ENCODE measurements around the gene TMEM54. TPM values are rescaled to one million over a fixed set of nuclear protein-coding genes. Genes with fewer than 3 reads are reported as not detected.
"Not testable (repeated sequence)": the region's sequence is repeated elsewhere in the genome, so short reads cannot be mapped to it uniquely, and the experiment has no call there.

Gene TMEM54
- total and polyA plus RNA-seq, 11 donors, result 5.6 to 15.9 (median 9.3) TPM

DNA sequence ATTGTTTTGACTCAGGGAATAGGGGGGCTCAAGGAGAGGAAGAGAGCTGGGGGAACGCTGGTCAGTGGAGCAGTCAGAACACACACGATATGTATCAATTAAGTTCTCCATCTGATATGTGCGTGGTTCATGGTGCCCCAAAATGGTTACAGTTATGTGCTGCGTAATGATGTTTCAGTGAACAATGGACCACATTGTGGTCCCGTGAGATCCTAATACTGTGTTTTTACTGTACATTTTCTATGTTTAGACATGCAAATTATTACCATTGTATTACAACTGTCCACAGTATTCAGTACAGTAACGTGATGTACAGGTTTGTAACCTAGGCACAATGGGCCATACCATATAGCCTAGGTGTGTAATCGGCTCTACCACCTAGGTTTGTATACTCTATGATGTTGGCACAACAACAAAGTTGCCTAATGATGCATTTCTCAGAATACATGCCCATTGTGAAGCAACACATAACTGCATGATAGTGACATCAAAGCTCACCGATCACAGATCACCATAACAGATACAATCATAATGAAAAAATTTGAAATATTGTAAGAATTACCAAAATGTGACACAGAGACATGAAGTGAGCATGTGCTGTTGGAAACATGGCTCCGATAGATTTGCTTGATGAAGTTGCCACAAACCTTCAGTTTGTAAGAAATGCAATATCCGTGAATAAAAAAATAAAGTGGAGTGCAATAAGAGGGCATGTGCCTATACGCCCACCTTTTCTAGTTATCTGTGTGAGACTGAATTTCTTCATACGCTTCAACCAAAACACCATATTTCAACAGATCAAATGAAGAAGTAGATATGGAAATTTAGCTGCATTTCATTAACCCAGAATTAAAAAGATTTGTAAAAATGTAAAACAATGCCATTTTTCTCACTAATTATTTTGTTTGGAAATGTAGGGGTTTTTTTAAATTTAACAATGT is 14.8 kb upstream of the TMEM54 start:
- Histone ChIP-seq H3K9me3 (no peaks in the 10 kb centered on the region), H3K27me3 (peaks cover 0 to 19% (median 0%) of the 10 kb centered on the region in 9 donors), H3K4me1 (peaks cover 0 to 14% (median 0%) of the 10 kb centered on the region in 12 donors), H3K36me3 (no peaks in the 10 kb centered on the region), H3K27ac (no peak overlapping the region), H3K4me3 (no peak overlapping the region)
- intact Hi-C loops (cut with DNase I), result no loop called here
- TF ChIP-seq POLR2A (IDR thresholded peaks at IDR 0.05), result no peak
- TF ChIP-seq, protein P1, sequence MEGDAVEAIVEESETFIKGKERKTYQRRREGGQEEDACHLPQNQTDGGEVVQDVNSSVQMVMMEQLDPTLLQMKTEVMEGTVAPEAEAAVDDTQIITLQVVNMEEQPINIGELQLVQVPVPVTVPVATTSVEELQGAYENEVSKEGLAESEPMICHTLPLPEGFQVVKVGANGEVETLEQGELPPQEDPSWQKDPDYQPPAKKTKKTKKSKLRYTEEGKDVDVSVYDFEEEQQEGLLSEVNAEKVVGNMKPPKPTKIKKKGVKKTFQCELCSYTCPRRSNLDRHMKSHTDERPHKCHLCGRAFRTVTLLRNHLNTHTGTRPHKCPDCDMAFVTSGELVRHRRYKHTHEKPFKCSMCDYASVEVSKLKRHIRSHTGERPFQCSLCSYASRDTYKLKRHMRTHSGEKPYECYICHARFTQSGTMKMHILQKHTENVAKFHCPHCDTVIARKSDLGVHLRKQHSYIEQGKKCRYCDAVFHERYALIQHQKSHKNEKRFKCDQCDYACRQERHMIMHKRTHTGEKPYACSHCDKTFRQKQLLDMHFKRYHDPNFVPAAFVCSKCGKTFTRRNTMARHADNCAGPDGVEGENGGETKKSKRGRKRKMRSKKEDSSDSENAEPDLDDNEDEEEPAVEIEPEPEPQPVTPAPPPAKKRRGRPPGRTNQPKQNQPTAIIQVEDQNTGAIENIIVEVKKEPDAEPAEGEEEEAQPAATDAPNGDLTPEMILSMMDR (IDR thresholded peaks at IDR 0.05), result no peak
- ATAC-seq (no peak), DNase-seq (no peak)
- 88 to 91% (median 90%) methylated on average over 12 of the region's 12 CpGs for WGBS, 4 donors

DNA sequence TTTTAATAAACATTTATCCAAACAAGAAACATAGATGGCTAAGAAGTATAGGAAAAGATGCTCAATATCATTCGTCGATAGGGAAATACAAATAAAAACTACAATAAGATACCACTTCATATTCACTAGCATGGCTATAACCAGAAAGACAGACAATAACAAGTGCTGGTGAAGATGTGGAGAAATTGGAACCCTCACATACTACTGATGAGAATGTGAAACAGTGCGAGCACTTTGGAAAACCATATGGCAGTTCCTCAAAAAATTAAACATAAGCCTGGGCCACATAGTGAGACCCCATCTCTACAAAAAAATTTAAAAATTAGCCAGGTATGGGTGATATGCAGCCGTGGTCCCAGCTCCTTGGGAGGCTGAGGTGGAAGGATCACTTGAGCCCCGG is 9.1 kb upstream of the TMEM54 start:
- Histone ChIP-seq H3K9me3 (no peaks in the 10 kb centered on the region), H3K4me3 (no peak overlapping the region), H3K27me3 (peaks cover 0 to 3% (median 0%) of the 10 kb centered on the region in 9 donors), H3K36me3 (no peaks in the 10 kb centered on the region), H3K4me1 (peaks cover 0 to 6% (median 0%) of the 10 kb centered on the region in 12 donors), H3K27ac (no peak overlapping the region)
- no peak for TF ChIP-seq POLR2A (IDR thresholded peaks at IDR 0.05)
- TF ChIP-seq, protein P1 (IDR thresholded peaks at IDR 0.05), result no peak
- ATAC-seq, result no peak
- intact Hi-C loops (cut with DNase I), result no loop called here
- DNase-seq, result no peak
- 92 to 96% (median 93%) methylated on average over 5 of the region's 5 CpGs for WGBS, 4 donors

- Histone ChIP-seq H3K9me3 (no peaks in the 10 kb centered on the region), H3K4me1 (peaks cover 0 to 6% (median 0%) of the 10 kb centered on the region in 12 donors), H3K27ac (no peak overlapping the region), H3K4me3 (no peak overlapping the region), H3K27me3 (peaks cover 0 to 5% (median 0%) of the 10 kb centered on the region in 9 donors), H3K36me3 (no peaks in the 10 kb centered on the region)
- 17 to 19% (median 18%) methylated on average over 4 of the region's 4 CpGs for WGBS, 4 donors
- DNase-seq (no peak), ATAC-seq (no peak)
- intact Hi-C loops (cut with DNase I), result no loop called here
- no peak for TF ChIP-seq POLR2A (IDR thresholded peaks at IDR 0.05)
- TF ChIP-seq, protein P1 (IDR thresholded peaks at IDR 0.05), result no peak
Measured at GRCh38 chr1:32907435-32907834, 6.2 kb upstream of the TMEM54 start.

DNA sequence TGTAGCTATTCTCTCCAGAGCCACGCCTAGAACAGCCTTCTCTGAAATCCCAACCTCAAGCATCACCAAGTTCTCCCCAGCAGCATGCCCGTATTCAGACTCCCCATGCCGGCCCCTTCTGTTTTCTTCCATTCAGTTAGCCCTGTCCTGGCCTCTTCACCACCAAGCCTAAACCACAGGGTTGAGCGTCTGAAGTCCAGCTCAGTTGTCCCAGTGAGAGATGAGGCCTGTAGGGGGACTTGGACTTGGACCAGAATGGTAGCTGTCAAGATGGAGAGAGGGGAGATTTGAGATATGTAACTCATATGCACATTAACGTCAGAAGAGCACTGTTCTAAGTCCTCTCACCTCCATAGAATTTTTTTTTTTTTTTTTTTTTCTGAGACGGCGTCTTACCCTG is 5.5 kb upstream of the TMEM54 start:
- TF ChIP-seq, protein P1 (IDR thresholded peaks at IDR 0.05), result no peak
- no peak for TF ChIP-seq POLR2A (IDR thresholded peaks at IDR 0.05)
- intact Hi-C loops (cut with DNase I), result no loop called here

DNA sequence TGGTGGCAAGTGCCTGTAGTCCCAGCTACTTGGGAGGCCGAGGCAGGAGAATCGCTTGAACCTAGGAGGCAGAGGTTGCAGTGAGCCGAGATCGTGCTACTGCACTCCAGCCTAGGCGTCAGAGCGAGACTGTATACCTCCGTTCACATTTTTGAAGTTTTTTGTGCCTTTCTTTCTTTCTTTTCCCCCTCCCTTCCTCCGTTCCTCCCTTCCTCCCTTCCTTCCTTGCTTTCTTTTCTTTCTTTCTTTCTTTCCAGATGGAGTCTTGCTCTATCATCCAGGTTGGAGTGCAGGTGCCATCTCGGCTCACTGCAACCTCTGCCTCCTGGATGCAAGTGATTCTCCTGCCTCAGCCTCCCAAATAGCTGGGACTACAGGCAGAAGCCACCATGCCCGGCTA is 4.4 kb upstream of the TMEM54 start:
- DNase-seq; intact Hi-C loops (cut with DNase I): not testable (repeated sequence)

More for the DNA sequence above, 5.5 kb upstream of the TMEM54 start:
- H3K27me3 ChIP-seq, result peaks cover 0 to 11% (median 0%) of the 10 kb centered on the region in 9 donors
- H3K4me1 ChIP-seq, result peaks cover 0 to 6% (median under 1%) of the 10 kb centered on the region in 12 donors
- H3K4me3 ChIP-seq, result no peak overlapping the region
- H3K27ac ChIP-seq, result no peak overlapping the region
- H3K9me3 ChIP-seq, result no peaks in the 10 kb centered on the region
- H3K36me3 ChIP-seq, result no peaks in the 10 kb centered on the region
- DNase-seq (no peak), ATAC-seq (no peak)
- WGBS, 4 donors, result 87 to 89% (median 88%) methylated on average over 7 of the region's 7 CpGs

More for the DNA sequence above, 4.4 kb upstream of the TMEM54 start:
- not testable (repeated sequence) for H3K36me3 ChIP-seq, H3K9me3 ChIP-seq, H3K4me3 ChIP-seq, H3K27ac ChIP-seq, ATAC-seq
- H3K27me3 ChIP-seq, result peaks cover 0 to 19% (median 0%) of the 10 kb centered on the region in 9 donors
- peaks cover 0 to 11% (median 6%) of the 10 kb centered on the region in 12 donors for H3K4me1 ChIP-seq
- 79 to 82% (median 80%) methylated on average over 10 of the region's 10 CpGs for WGBS, 4 donors
